IMR-90 (cell line): ENCODE data around the gene APC2. TPM values are rescaled to one million over a fixed set of nuclear protein-coding genes. Genes with fewer than 3 reads are reported as not detected.

ENCODE experiments used
- ATAC-seq: fragments of 200-7000 bp; cut with Tn5 transposase; 2 replicates; pipeline ENCODE4 v1.9.1; 2020; ENCODE audit warnings: low read depth, mild to moderate bottlenecking, moderate library complexity
- BruUV-seq: library from RNA; stranded (reverse); fragments of 400-500 nt; replicated peaks from 2 replicates; lab custom pipeline; 2021; lab: Mats Ljungman, UMichigan
- CTCF ChIA-PET: fragments of 300-600 bp; formaldehyde crosslinking; extraction: SDS; loops from one replicate; lab custom pipeline; 2021; ENCODE audit warnings: antibody characterized with exemption; lab: Yijun Ruan, JAX
- POLR2A ChIA-PET: fragments of 300-600 bp; sonication (Branson Sonifier 250); formaldehyde crosslinking; loops from one replicate; lab custom pipeline; 2022; ENCODE audit warnings: antibody characterized with exemption; ENCODE audit not compliant: unreplicated experiment; lab: Charles Lee
- DNase-seq: peaks from one replicate; pipeline ENCODE4 v3.0.0; 2013
- H2AFZ ChIP-seq: replicated peaks from 2 replicates; pipeline ENCODE3; 2013; ENCODE audit warnings: low read length, mild to moderate bottlenecking; ENCODE audit not compliant: poor library complexity
- H2AK5ac ChIP-seq: 2 replicates; pipeline ENCODE4 v1.6.1; 2013; ENCODE audit warnings: low read depth, low read length, inconsistent platforms
- H2AK9ac ChIP-seq: replicated peaks from 2 replicates; pipeline ENCODE3; 2013; ENCODE audit warnings: mild to moderate bottlenecking, low read depth, low read length, moderate library complexity; ENCODE audit not compliant: poor library complexity
- H2BK120ac ChIP-seq: 2 replicates; pipeline ENCODE4 v1.6.1; 2013; ENCODE audit warnings: low read depth, low read length, inconsistent platforms
- H2BK15ac ChIP-seq: 3 replicates; pipeline ENCODE4 v1.6.1; 2013; ENCODE audit warnings: low read depth, low read length, inconsistent platforms
- H2BK20ac ChIP-seq: 2 replicates; pipeline ENCODE4 v1.6.1; 2013; ENCODE audit warnings: low read depth, mild to moderate bottlenecking, inconsistent platforms, low read length, moderate library complexity
- H2BK5ac ChIP-seq: 2 replicates; pipeline ENCODE4 v1.6.1; 2013; ENCODE audit warnings: mild to moderate bottlenecking, low read depth, low read length, inconsistent platforms; ENCODE audit not compliant: poor library complexity, severe bottlenecking
- H3K14ac ChIP-seq: replicated peaks from 2 replicates; pipeline ENCODE4 v1.6.1; 2013; ENCODE audit warnings: low read depth, low read length, inconsistent platforms
- H3K18ac ChIP-seq: 2 replicates; pipeline ENCODE4 v1.6.1; 2013; ENCODE audit warnings: low read depth, low read length, control low read depth
- H3K23ac ChIP-seq: 2 replicates; pipeline ENCODE4 v1.6.1; 2013; ENCODE audit warnings: low read depth, low read length, inconsistent platforms
- H3K27ac ChIP-seq: 2 replicates; pipeline ENCODE4 v1.5.1; 2013; ENCODE audit warnings: mild to moderate bottlenecking, control low read depth, low read length; ENCODE audit not compliant: insufficient read depth
- H3K27me3 ChIP-seq: 2 replicates; pipeline ENCODE4 v1.6.1; 2013; ENCODE audit warnings: low read length; ENCODE audit not compliant: control insufficient read depth, insufficient read depth
- H3K36me3 ChIP-seq: 2 replicates; pipeline ENCODE4 v1.6.1; 2013; ENCODE audit warnings: low read length, mixed read lengths; ENCODE audit not compliant: control insufficient read depth, insufficient read depth
- H3K4ac ChIP-seq: 2 replicates; pipeline ENCODE4 v1.6.1; 2013; ENCODE audit warnings: low read depth, low read length, inconsistent platforms
- H3K4me1 ChIP-seq: 2 replicates; pipeline ENCODE4 v1.6.1; 2013; ENCODE audit warnings: low read length, mixed read lengths; ENCODE audit not compliant: control insufficient read depth, insufficient read depth
- H3K4me2 ChIP-seq: 2 replicates; pipeline ENCODE4 v1.6.1; 2013; ENCODE audit warnings: low read depth, mild to moderate bottlenecking, control low read depth, low read length, moderate library complexity
- H3K4me3 ChIP-seq: 2 replicates; pipeline ENCODE4 v1.5.1; 2013; ENCODE audit warnings: low read depth, mild to moderate bottlenecking, control low read depth, low read length, moderate library complexity; ENCODE audit not compliant: insufficient read depth
- H3K56ac ChIP-seq: 2 replicates; pipeline ENCODE4 v1.6.1; 2013; ENCODE audit warnings: low read length, inconsistent platforms; ENCODE audit not compliant: insufficient read depth; ENCODE audit errors: extremely low read depth
- H3K79me1 ChIP-seq, 2 experiments: 2 replicates each; pipeline ENCODE4 v1.6.1; 2013; ENCODE audit warnings: low read length in 2 of 2, inconsistent platforms in 1 of 2, low read depth in 1 of 2
- H3K9ac ChIP-seq: 2 replicates; pipeline ENCODE4 v1.6.1; 2013; ENCODE audit warnings: low read depth, low read length, control low read depth
- H3K9me1 ChIP-seq: 2 replicates; pipeline ENCODE4 v1.6.1; 2013; ENCODE audit warnings: low read length, inconsistent platforms; ENCODE audit not compliant: insufficient read depth
- H3K9me3 ChIP-seq: 2 replicates; pipeline ENCODE4 v1.6.1; 2013; ENCODE audit warnings: low read length; ENCODE audit not compliant: control insufficient read depth, insufficient read depth
- H4K20me1 ChIP-seq: 2 replicates; pipeline ENCODE4 v1.6.1; 2013; ENCODE audit warnings: low read length, inconsistent platforms; ENCODE audit not compliant: insufficient read depth
- H4K5ac ChIP-seq: 2 replicates; pipeline ENCODE4 v1.6.1; 2013; ENCODE audit warnings: mild to moderate bottlenecking, low read depth, low read length, control low read depth
- H4K8ac ChIP-seq, 2 experiments: 2 replicates each; pipeline ENCODE4 v1.6.1; 2013; ENCODE audit warnings: low read depth in 2 of 2, low read length in 2 of 2, control low read depth in 1 of 2, inconsistent platforms in 1 of 2
- H4K91ac ChIP-seq: 2 replicates; pipeline ENCODE4 v1.6.1; 2013; ENCODE audit warnings: low read depth, low read length, inconsistent platforms; ENCODE audit not compliant: insufficient read depth
- CEBPB ChIP-seq: IDR thresholded peaks from 2 replicates; pipeline ENCODE4 v1.6.1; 2012; ENCODE audit warnings: low read depth, low read length, improper control_type of control experiment
- CTCF ChIP-seq: conservative IDR thresholded peaks from 2 replicates; pipeline ENCODE4 v1.5.1; 2012; ENCODE audit warnings: mild to moderate bottlenecking, low read depth, low read length, improper control_type of control experiment
- ELK1 ChIP-seq: fragments of 150-350 bp; IDR thresholded peaks from 2 replicates; pipeline ENCODE4 v1.6.1; 2016; ENCODE audit warnings: low read depth, mild to moderate bottlenecking, low read length, moderate library complexity, borderline replicate concordance
- RAD21 ChIP-seq: IDR thresholded peaks from 2 replicates; pipeline ENCODE4 v1.6.1; 2012; ENCODE audit warnings: low read length, improper control_type of control experiment
- RCOR1 ChIP-seq: IDR thresholded peaks from 2 replicates; pipeline ENCODE4 v1.6.1; 2012; ENCODE audit warnings: mild to moderate bottlenecking, low read length, improper control_type of control experiment; ENCODE audit not compliant: insufficient replicate concordance
- RFX5 ChIP-seq: IDR thresholded peaks from 2 replicates; pipeline ENCODE4 v1.8.0; 2012; ENCODE audit warnings: low read depth, mild to moderate bottlenecking, low read length, moderate library complexity
- SMC3 ChIP-seq: fragments of 150-350 bp; IDR thresholded peaks from 2 replicates; pipeline ENCODE4 v1.6.1; 2016; ENCODE audit warnings: low read depth, mild to moderate bottlenecking, antibody characterized with exemption, low read length, moderate library complexity
- WGBS, 2 experiments: methylation state at CpG; one replicate each; pipeline versions ENCODE4 v1.1.5 to v1.1.7; 2013; ENCODE audit warnings: missing lambda C conversion rate in 2 of 2; ENCODE audit not compliant: insufficient read length in 1 of 2; ENCODE audit errors: extremely low coverage in 2 of 2; 5-methylcytosine and 5-hydroxymethylcytosine counted together
- dilution Hi-C: fragments of 300-500 bp; cut with HindIII; formaldehyde crosslinking; loops from one replicate; pipeline ENCODE4 v1.14.3; 2018; ENCODE audit warnings: low sequenced_read_pairs; ENCODE audit not compliant: unreplicated experiment
- in situ Hi-C: fragments of 300-500 bp; cut with MboI; formaldehyde crosslinking; loops from 3 replicates; pipeline ENCODE4 v1.14.3; 2019; ENCODE audit warnings: low sequenced_read_pairs, inconsistent platforms, mixed read lengths
- intact Hi-C: fragments of 100-400 bp; cut with micrococcal nuclease; formaldehyde crosslinking; loops from 2 replicates; pipeline ENCODE4 v1.10.0; 2022
- polyA plus RNA-seq, 3 experiments: library from polyadenylated mRNA; depleted of rRNA; stranded (reverse); fragments of >200 nt; gene quantifications; 2 replicates each; pipeline ENCODE4 v1.2.3, GENCODE V29; 2012; ENCODE audit warnings: low replicate concordance in 1 of 3
- total RNA-seq: library from RNA; depleted of rRNA; stranded (reverse); fragments of >200 nt; gene quantifications from 2 replicates; pipeline ENCODE4 v1.2.3, GENCODE V29; 2012

The APC2 gene
- total and polyA plus RNA-seq, 2 of the 4 experiments (the other 2 are of a cell fraction), result 0.36 to 0.41 TPM

- Histone ChIP-seq H3K14ac (no peak overlapping the region), H2BK5ac (no peak overlapping the region), H3K27ac (no peak overlapping the region), H3K4me2 (no peak overlapping the region), H3K9ac (no peak overlapping the region), H3K56ac (no peak overlapping the region), H2AFZ (no peak overlapping the region), H2AK9ac (no peak overlapping the region), H3K23ac (no peak overlapping the region), H3K18ac (no peak overlapping the region), H2BK120ac (no peak overlapping the region), H3K27me3 (no peaks in the 10 kb centered on the region), H4K91ac (no peak overlapping the region), H3K4ac (no peak overlapping the region), H3K9me1 (0 out of 2 replicates have a peak, but pooled peaks cover 3% of the 10 kb centered on the region), H4K8ac (no peak overlapping the region), H3K4me1 (no peaks in the 10 kb centered on the region), H2BK20ac (no peak overlapping the region), H3K4me3 (no peak overlapping the region), H2AK5ac (no peak overlapping the region), H2BK15ac (no peak overlapping the region), H4K20me1 (peaks cover 55% of the 10 kb centered on the region), H3K79me1 (peaks cover 30 to 78% of the 10 kb centered on the region in 2 experiments), H3K9me3 (no peaks in the 10 kb centered on the region), H3K36me3 (peaks cover 72% of the 10 kb centered on the region), H4K5ac (no peak overlapping the region)
- in situ Hi-C loops, result no loop called here
- TF ChIP-seq RAD21, result no peak
- TF ChIP-seq ELK1, result no peak
- TF ChIP-seq SMC3, result no peak
- no peak for TF ChIP-seq RFX5
- no peak for TF ChIP-seq CEBPB
- no peak for TF ChIP-seq RCOR1
- no peak for TF ChIP-seq CTCF
- CTCF ChIA-PET, result no interaction called here
- dilution Hi-C loops, result no loop called here
- intact Hi-C loops, result no loop called here
- ATAC-seq, result no peak
- WGBS, 2 experiments, result 100% methylated on average over 3 of the region's 9 CpGs; no CpG with 5 or more reads in 1 of the 2 experiments
- no peak for DNase-seq
- POLR2A ChIA-PET, result no interaction called here
- no TSS peak for BruUV-seq
These were observed 23.2 kb upstream of the APC2 start for GRCh38 chr19:1426736-1427135.
